OCI-LY3 (cell line): ENCODE data around the gene OVCA2.

ENCODE experiments used
- EZH2phosphoT487 ChIP-seq: fragments of 200-600 bp; shearing (Covaris generic); IDR thresholded peaks from 2 replicates; pipeline ENCODE4 v1.6.1; 2018; ENCODE audit warnings: antibody characterized with exemption, mixed run types, low read depth
- TF ChIP-seq, protein P1 (sequence below): fragments of 200-600, 300-600 bp; sonication (generic); IDR thresholded peaks from 2 replicates; pipeline ENCODE4 v1.5.1; 2014; ENCODE audit warnings: antibody characterized with exemption, low read length, low read depth

DNA sequence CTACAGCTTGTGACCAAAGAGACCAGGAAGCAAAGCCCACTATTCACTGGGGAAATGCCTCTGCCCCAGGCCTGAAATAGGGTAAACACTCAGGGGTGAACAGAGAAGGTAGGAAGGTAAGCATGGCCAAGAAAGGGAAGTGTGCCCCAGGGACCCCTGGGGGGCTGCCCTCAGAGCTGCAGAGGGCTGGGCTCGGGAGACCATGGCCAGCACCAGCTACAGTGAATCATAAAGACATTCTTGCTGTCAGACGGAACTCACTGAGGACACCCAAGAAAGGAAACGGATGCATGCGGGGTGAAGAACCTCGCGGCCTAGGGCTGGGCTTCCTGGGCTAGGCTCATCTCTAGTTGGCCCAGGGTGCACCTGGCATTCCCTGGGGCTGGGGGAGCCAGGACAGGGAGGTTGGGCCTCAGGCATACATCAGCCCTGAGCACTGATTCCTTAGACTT is 22.7 kb downstream of the OVCA2 start:
- TF ChIP-seq, protein P1, sequence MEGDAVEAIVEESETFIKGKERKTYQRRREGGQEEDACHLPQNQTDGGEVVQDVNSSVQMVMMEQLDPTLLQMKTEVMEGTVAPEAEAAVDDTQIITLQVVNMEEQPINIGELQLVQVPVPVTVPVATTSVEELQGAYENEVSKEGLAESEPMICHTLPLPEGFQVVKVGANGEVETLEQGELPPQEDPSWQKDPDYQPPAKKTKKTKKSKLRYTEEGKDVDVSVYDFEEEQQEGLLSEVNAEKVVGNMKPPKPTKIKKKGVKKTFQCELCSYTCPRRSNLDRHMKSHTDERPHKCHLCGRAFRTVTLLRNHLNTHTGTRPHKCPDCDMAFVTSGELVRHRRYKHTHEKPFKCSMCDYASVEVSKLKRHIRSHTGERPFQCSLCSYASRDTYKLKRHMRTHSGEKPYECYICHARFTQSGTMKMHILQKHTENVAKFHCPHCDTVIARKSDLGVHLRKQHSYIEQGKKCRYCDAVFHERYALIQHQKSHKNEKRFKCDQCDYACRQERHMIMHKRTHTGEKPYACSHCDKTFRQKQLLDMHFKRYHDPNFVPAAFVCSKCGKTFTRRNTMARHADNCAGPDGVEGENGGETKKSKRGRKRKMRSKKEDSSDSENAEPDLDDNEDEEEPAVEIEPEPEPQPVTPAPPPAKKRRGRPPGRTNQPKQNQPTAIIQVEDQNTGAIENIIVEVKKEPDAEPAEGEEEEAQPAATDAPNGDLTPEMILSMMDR, result no peak
- no peak for TF ChIP-seq EZH2phosphoT487
